GM12801 (cell line): ENCODE measurements around the gene HIPK3.

ENCODE experiments used
- CTCF ChIP-seq: IDR thresholded peaks from one replicate; pipeline ENCODE4 v1.5.1; 2011; ENCODE audit warnings: control low read depth; ENCODE audit not compliant: insufficient read length; ENCODE audit errors: extremely low read depth

Gene HIPK3

GRCh38 chr11:33375236-33375635 is 118.1 kb downstream of the HIPK3 start:
- no peak for TF ChIP-seq CTCF

- no peak for TF ChIP-seq CTCF
These were observed 118.6 kb downstream of the HIPK3 start, which contains the start of gene KIAA1549L for GRCh38 chr11:33375688-33376311. KIAA1549L (plus strand) TSS chr11:33376108.

GRCh38 chr11:33376331-33377310 is 119.4 kb downstream of the HIPK3 start:
- no peak for TF ChIP-seq CTCF

GRCh38 chr11:33377412-33378370 is 120.5 kb downstream of the HIPK3 start:
- TF ChIP-seq CTCF = no peak

GRCh38 chr11:33379947-33380346 is 122.8 kb downstream of the HIPK3 start:
- TF ChIP-seq CTCF = no peak

- no peak for TF ChIP-seq CTCF
These were observed 126.1 kb downstream of the HIPK3 start for GRCh38 chr11:33383075-33383919.
